Uterus (tissue), 2 donors: ENCODE measurements around the gene USP4.

ENCODE experiments used
- POLR2A ChIP-seq, 2 donors: fragments of 450-650 bp; IDR thresholded peaks; one replicate each; pipeline ENCODE4 v1.6.1; 2016; ENCODE audit warnings: antibody characterized with exemption in 2 of 2, mild to moderate bottlenecking in 1 of 2, moderate library complexity in 1 of 2
- TF ChIP-seq, protein P1 (sequence below), 4 experiments: fragments of 200-600 bp in 2 of 4; fragments of 450-650 bp in 2 of 4; sonication (generic) in 2 of 4; IDR thresholded peaks; one replicate each; pipeline ENCODE4 v1.5.1; 2016 to 2019; ENCODE audit warnings: antibody characterized with exemption in 4 of 4, mild to moderate bottlenecking in 2 of 4, moderate library complexity in 1 of 4

- no peak for TF ChIP-seq POLR2A (IDR thresholded peaks at IDR 0.05)
- TF ChIP-seq, protein P1, sequence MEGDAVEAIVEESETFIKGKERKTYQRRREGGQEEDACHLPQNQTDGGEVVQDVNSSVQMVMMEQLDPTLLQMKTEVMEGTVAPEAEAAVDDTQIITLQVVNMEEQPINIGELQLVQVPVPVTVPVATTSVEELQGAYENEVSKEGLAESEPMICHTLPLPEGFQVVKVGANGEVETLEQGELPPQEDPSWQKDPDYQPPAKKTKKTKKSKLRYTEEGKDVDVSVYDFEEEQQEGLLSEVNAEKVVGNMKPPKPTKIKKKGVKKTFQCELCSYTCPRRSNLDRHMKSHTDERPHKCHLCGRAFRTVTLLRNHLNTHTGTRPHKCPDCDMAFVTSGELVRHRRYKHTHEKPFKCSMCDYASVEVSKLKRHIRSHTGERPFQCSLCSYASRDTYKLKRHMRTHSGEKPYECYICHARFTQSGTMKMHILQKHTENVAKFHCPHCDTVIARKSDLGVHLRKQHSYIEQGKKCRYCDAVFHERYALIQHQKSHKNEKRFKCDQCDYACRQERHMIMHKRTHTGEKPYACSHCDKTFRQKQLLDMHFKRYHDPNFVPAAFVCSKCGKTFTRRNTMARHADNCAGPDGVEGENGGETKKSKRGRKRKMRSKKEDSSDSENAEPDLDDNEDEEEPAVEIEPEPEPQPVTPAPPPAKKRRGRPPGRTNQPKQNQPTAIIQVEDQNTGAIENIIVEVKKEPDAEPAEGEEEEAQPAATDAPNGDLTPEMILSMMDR (IDR thresholded peaks at IDR 0.05), result no peak
Observed at GRCh38 chr3:49257187-49257586, 82.7 kb downstream of the USP4 start.
